ENCODE results near the gene ESYT1. TPM values are rescaled to one million over a fixed set of nuclear protein-coding genes. Genes with fewer than 3 reads are reported as not detected.

The ESYT1 gene
- total RNA-seq, 4 donors from 2014 or later: 36.3 to 62.7 (median 53.2) TPM

DNA sequence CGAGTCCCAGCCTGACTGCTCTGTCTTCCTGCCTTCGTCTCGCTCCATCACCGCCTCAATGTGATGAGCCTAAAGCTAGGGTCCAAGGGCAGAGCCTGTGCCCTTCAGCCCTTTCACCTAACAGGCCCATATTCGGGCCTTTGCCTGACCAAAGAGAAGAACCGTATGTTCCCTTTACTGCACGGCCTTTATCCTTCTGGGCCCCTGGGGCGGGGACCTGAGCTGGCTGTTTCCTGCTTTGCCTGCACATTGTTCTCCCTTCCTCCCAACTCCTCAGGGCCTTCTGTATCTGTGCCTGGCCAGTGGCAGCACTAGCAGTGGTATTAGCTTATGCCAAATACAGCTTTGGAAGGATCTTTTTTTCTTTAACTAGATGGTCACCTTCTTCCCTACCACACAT is 15.8 kb downstream of the ESYT1 start:
- peaks cover 0 to 57% (median 0%) of the 10 kb centered on the region in 3 donors for H3K36me3 ChIP-seq
- peak overlapping the region in 3 of 4 donors; percentile 2 to 53 (median 18) for H3K27ac ChIP-seq
- no peak for DNase-seq
- H3K4me1 ChIP-seq: peaks cover 0 to 13% (median 0%) of the 10 kb centered on the region in 4 donors
- no peak overlapping the region for H3K4me3 ChIP-seq
- H3K9me3 ChIP-seq: no peaks in the 10 kb centered on the region
- TF ChIP-seq POLR2A (IDR thresholded peaks at IDR 0.05): no peak
- TF ChIP-seq, protein P1, sequence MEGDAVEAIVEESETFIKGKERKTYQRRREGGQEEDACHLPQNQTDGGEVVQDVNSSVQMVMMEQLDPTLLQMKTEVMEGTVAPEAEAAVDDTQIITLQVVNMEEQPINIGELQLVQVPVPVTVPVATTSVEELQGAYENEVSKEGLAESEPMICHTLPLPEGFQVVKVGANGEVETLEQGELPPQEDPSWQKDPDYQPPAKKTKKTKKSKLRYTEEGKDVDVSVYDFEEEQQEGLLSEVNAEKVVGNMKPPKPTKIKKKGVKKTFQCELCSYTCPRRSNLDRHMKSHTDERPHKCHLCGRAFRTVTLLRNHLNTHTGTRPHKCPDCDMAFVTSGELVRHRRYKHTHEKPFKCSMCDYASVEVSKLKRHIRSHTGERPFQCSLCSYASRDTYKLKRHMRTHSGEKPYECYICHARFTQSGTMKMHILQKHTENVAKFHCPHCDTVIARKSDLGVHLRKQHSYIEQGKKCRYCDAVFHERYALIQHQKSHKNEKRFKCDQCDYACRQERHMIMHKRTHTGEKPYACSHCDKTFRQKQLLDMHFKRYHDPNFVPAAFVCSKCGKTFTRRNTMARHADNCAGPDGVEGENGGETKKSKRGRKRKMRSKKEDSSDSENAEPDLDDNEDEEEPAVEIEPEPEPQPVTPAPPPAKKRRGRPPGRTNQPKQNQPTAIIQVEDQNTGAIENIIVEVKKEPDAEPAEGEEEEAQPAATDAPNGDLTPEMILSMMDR (IDR thresholded peaks at IDR 0.05): no peak
- no peaks in the 10 kb centered on the region for H3K27me3 ChIP-seq

DNA sequence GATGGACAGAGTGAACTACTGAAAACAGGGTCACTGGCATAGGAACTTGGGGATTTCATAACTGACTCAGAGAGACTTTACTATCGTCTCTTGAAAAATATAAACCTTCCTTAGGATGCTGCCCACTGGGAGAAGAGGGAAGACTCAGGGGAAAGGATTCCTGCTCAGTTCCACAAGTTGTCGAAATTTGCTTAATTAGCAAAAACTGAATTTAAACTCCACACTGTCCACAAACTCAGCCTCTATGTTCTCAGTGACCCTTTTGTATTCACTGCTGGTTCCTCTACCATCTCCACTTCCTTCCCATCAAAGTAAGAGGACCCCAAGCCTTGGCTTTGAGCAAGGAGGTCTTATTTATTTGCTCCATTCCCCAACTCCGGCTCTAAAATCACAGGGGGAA is 17.1 kb downstream of the ESYT1 start:
- no peak overlapping the region for H3K4me3 ChIP-seq
- no peak overlapping the region for H3K27ac ChIP-seq
- H3K36me3 ChIP-seq: peaks cover 0 to 44% (median 0%) of the 10 kb centered on the region in 3 donors
- no peaks in the 10 kb centered on the region for H3K9me3 ChIP-seq
- H3K27me3 ChIP-seq: no peaks in the 10 kb centered on the region
- H3K4me1 ChIP-seq: peaks cover 0 to 13% (median 0%) of the 10 kb centered on the region in 4 donors
- DNase-seq: no peak
- TF ChIP-seq, protein P1 (IDR thresholded peaks at IDR 0.05): no peak
- no peak for TF ChIP-seq POLR2A (IDR thresholded peaks at IDR 0.05)

- peak overlapping the region in 1 of 4 donors; percentile 10 for H3K27ac ChIP-seq
- no peak for TF ChIP-seq POLR2A (IDR thresholded peaks at IDR 0.05)
- TF ChIP-seq, protein P1 (IDR thresholded peaks at IDR 0.05): no peak
- no peak for DNase-seq
- no peaks in the 10 kb centered on the region for H3K27me3 ChIP-seq
- H3K36me3 ChIP-seq: peaks cover 0 to 33% (median 0%) of the 10 kb centered on the region in 3 donors
- no peaks in the 10 kb centered on the region for H3K9me3 ChIP-seq
- H3K4me3 ChIP-seq: no peak overlapping the region
- H3K4me1 ChIP-seq: peaks cover 0 to 19% (median 0%) of the 10 kb centered on the region in 4 donors
These were observed 18.7 kb downstream of the ESYT1 start for GRCh38 chr12:56146492-56147460.

DNA sequence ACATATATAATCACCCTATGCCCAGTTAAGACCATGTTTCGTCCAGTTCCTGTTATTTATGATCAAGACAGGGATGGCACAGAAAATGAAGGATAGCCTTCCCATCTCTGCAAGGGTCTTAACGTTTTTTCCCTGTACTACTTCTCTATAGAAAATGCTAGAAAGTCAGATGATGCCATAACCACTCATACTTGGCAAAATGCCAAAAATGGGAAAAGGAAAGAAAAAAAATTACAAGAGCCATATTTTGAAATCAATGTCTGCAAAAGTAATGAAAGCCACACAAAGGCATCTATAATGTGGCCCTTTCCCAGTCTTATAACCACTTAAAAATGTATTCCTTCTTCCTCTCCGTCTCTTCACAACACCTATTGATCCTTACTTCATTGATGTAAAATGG is 22.5 kb downstream of the ESYT1 start:
- Histone ChIP-seq H3K9me3 (no peaks in the 10 kb centered on the region), H3K4me3 (no peak overlapping the region), H3K36me3 (no peaks in the 10 kb centered on the region), H3K27ac (no peak overlapping the region), H3K4me1 (peaks cover 0 to 30% (median 6%) of the 10 kb centered on the region in 4 donors), H3K27me3 (no peaks in the 10 kb centered on the region)
- TF ChIP-seq, protein P1 (IDR thresholded peaks at IDR 0.05): no peak
- no peak for TF ChIP-seq POLR2A (IDR thresholded peaks at IDR 0.05)
- DNase-seq: no peak

- Histone ChIP-seq H3K36me3 (no peaks in the 10 kb centered on the region), H3K4me3 (peak overlapping the region; percentile 43 to 82 (median 56)), H3K27ac (peak overlapping the region; percentile 84 to 98 (median 90)), H3K4me1 (peaks cover 0 to 27% (median 6%) of the 10 kb centered on the region in 4 donors), H3K27me3 (no peaks in the 10 kb centered on the region), H3K9me3 (no peaks in the 10 kb centered on the region)
- peak; percentile 80 to 84 (median 82) for DNase-seq
- TF ChIP-seq, protein P1 (IDR thresholded peaks at IDR 0.05): peak; percentile 50 to 85 (median 71)
- peak; percentile 7 to 48 for TF ChIP-seq POLR2A (IDR thresholded peaks at IDR 0.05)
These were observed 23.6 kb downstream of the ESYT1 start for GRCh38 chr12:56151672-56152131.

Data from Peyer's patch (tissue), 4 donors.